Measurements from ENCODE around the gene KSR1. TPM values are rescaled to one million over a fixed set of nuclear protein-coding genes. Genes with fewer than 3 reads are reported as not detected.
"Not testable (repeated sequence)": the region's sequence is repeated elsewhere in the genome, so short reads cannot be mapped to it uniquely, and the experiment has no call there.

KSR1 gene
- 30.1 and 49.7 TPM in 2 replicates for total RNA-seq

GRCh38 chr17:27455914-27456680, at the start of gene KSR1:
TSS of gene KSR1 (plus strand) at chr17:27456448. CDS start at chr17:27456644, 196 bp downstream.
- DNase-seq (ENCODE audit: extremely low read depth, low read depth, low spot score): no peak

GRCh38 chr17:27407916-27408864, 48.1 kb upstream of the KSR1 start:
- no peak for DNase-seq (ENCODE audit: extremely low read depth, low read depth, low spot score)

GRCh38 chr17:27408891-27409290, 47.4 kb upstream of the KSR1 start:
- no peak for DNase-seq (ENCODE audit: extremely low read depth, low read depth, low spot score)

GRCh38 chr17:27412158-27412557, 44.1 kb upstream of the KSR1 start:
- DNase-seq (ENCODE audit: extremely low read depth, low read depth, low spot score): not testable (repeated sequence)

GRCh38 chr17:27413315-27413714, 42.9 kb upstream of the KSR1 start:
- no peak for DNase-seq (ENCODE audit: extremely low read depth, low read depth, low spot score)

GRCh38 chr17:27413792-27414191, 42.5 kb upstream of the KSR1 start:
- DNase-seq (ENCODE audit: extremely low read depth, low read depth, low spot score): no peak

- no peak for DNase-seq (ENCODE audit: extremely low read depth, low read depth, low spot score)
Measured at GRCh38 chr17:27414271-27414670, 42.0 kb upstream of the KSR1 start.

- no peak for DNase-seq (ENCODE audit: extremely low read depth, low read depth, low spot score)
Measured at GRCh38 chr17:27414694-27415093, 41.6 kb upstream of the KSR1 start.

- no peak for DNase-seq (ENCODE audit: extremely low read depth, low read depth, low spot score)
Measured at GRCh38 chr17:27415120-27415795, 41.0 kb upstream of the KSR1 start.

- DNase-seq (ENCODE audit: extremely low read depth, low read depth, low spot score): no peak
Measured at GRCh38 chr17:27417596-27418365, 38.5 kb upstream of the KSR1 start.

- DNase-seq (ENCODE audit: extremely low read depth, low read depth, low spot score): no peak
Measured at GRCh38 chr17:27418366-27418615, 38.0 kb upstream of the KSR1 start.

- no peak for DNase-seq (ENCODE audit: extremely low read depth, low read depth, low spot score)
Measured at GRCh38 chr17:27419156-27419555, 37.1 kb upstream of the KSR1 start.

- no peak for DNase-seq (ENCODE audit: extremely low read depth, low read depth, low spot score)
Measured at GRCh38 chr17:27420211-27420950, 35.9 kb upstream of the KSR1 start.

- DNase-seq (ENCODE audit: extremely low read depth, low read depth, low spot score): no peak
Measured at GRCh38 chr17:27421111-27421510, 35.1 kb upstream of the KSR1 start.

GRCh38 chr17:27421626-27422025, 34.6 kb upstream of the KSR1 start:
- not testable (repeated sequence) for DNase-seq (ENCODE audit: extremely low read depth, low read depth, low spot score)

GRCh38 chr17:27422601-27423000, 33.6 kb upstream of the KSR1 start:
- DNase-seq (ENCODE audit: extremely low read depth, low read depth, low spot score): no peak

GRCh38 chr17:27423651-27424050, 32.6 kb upstream of the KSR1 start:
- DNase-seq (ENCODE audit: extremely low read depth, low read depth, low spot score): no peak

- DNase-seq (ENCODE audit: extremely low read depth, low read depth, low spot score): no peak
Measured at GRCh38 chr17:27424516-27424915, 31.7 kb upstream of the KSR1 start.

- DNase-seq (ENCODE audit: extremely low read depth, low read depth, low spot score): no peak
Measured at GRCh38 chr17:27424941-27425340, 31.3 kb upstream of the KSR1 start.

GRCh38 chr17:27425571-27425970, 30.7 kb upstream of the KSR1 start:
- not testable (repeated sequence) for DNase-seq (ENCODE audit: extremely low read depth, low read depth, low spot score)
